Chondrocyte (in vitro differentiated cells): ENCODE data around the gene ATG7. TPM values are rescaled to one million over a fixed set of nuclear protein-coding genes. Genes with fewer than 3 reads are reported as not detected.

Experiments used
- DNase-seq: peaks from one replicate; pipeline ENCODE4 v3.0.0; 2021; ENCODE audit warnings: mixed read lengths, low spot score
- H3K27ac Mint-ChIP-seq: one replicate; pipeline ENCODE4 v1.8.0; 2021; ENCODE audit warnings: mild to moderate bottlenecking, moderate library complexity, mixed read lengths; ENCODE audit not compliant: unreplicated experiment
- H3K27me3 Mint-ChIP-seq: 2 replicates; pipeline ENCODE4 v1.8.0; 2021; ENCODE audit warnings: low read depth, mixed read lengths
- H3K36me3 Mint-ChIP-seq: 2 replicates; pipeline ENCODE4 v1.8.0; 2021; ENCODE audit warnings: low read depth, mixed read lengths
- H3K4me1 Mint-ChIP-seq: 2 replicates; pipeline ENCODE4 v1.8.0; 2021; ENCODE audit warnings: low read depth, mild to moderate bottlenecking, mixed read lengths
- H3K4me3 Mint-ChIP-seq: one replicate; pipeline ENCODE4 v1.8.0; 2021; ENCODE audit warnings: mild to moderate bottlenecking, moderate library complexity, mixed read lengths; ENCODE audit not compliant: unreplicated experiment
- H3K9me3 Mint-ChIP-seq: 2 replicates; pipeline ENCODE4 v1.8.0; 2021; ENCODE audit warnings: low read depth, mixed read lengths
- total RNA-seq: library from RNA; stranded (reverse); gene quantifications from 3 replicates; pipeline ENCODE4 v1.2.1, GENCODE V29; 2021
- TF ChIP-seq, protein P1 (sequence below): fragments of 200-600 bp; sonication (generic); IDR thresholded peaks from 2 replicates; pipeline ENCODE4 v1.5.0; 2021; ENCODE audit warnings: antibody characterized with exemption, mild to moderate bottlenecking, moderate library complexity

The ATG7 gene
- total RNA-seq, 1 donor from 2014 or later = 27.4 TPM

DNA sequence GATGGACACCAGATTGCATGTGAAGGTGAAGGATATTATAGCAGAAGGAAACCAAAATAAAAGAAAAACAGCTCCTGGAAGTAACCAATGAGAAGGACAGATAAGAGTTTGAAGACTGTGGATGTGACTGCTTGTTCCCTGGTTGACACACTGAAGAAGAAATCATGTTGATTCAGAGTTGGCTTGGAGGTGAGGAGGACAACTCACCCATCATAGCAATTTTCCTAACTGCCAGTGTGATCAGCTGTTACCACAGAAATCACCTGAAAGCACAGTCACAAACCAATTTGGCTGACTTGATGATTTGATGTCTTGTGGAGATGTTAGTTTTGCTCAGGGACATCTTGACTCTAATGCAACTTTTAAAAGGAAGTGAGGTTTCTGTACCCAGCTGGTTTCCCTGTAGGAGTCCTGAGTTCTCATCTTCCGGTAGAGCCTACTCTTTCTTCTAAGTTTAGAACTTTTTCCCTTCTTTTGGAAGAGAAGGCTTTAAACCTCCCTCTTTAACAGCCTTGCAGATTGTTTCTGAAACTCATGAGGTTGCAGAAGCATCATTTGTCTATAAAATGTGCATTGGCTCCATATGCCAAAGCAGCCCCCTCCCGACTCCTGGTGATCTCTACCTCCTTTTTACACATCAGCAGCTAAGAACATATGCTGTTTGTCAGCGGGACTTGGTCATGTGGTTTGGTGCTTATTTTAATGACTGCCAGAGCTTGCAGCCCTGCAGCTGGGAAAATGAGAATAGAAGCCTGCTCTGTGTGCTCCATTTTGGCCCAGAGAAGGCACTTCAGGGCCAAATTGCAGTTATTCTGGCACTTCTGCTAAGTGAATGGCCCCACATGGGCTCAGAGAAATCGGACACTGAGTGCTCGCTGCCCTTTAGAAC, 10.3 kb downstream of the ATG7 start:
- no peak for DNase-seq
- TF ChIP-seq, protein P1, sequence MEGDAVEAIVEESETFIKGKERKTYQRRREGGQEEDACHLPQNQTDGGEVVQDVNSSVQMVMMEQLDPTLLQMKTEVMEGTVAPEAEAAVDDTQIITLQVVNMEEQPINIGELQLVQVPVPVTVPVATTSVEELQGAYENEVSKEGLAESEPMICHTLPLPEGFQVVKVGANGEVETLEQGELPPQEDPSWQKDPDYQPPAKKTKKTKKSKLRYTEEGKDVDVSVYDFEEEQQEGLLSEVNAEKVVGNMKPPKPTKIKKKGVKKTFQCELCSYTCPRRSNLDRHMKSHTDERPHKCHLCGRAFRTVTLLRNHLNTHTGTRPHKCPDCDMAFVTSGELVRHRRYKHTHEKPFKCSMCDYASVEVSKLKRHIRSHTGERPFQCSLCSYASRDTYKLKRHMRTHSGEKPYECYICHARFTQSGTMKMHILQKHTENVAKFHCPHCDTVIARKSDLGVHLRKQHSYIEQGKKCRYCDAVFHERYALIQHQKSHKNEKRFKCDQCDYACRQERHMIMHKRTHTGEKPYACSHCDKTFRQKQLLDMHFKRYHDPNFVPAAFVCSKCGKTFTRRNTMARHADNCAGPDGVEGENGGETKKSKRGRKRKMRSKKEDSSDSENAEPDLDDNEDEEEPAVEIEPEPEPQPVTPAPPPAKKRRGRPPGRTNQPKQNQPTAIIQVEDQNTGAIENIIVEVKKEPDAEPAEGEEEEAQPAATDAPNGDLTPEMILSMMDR = no peak
- H3K4me3 Mint-ChIP-seq = no peak overlapping the region
- H3K9me3 Mint-ChIP-seq = no peaks in the 10 kb centered on the region
- no peaks in the 10 kb centered on the region for H3K27me3 Mint-ChIP-seq
- H3K4me1 Mint-ChIP-seq = peaks cover 29% of the 10 kb centered on the region
- H3K36me3 Mint-ChIP-seq = peaks cover 2% of the 10 kb centered on the region
- H3K27ac Mint-ChIP-seq = peak overlapping the region; percentile 65

DNA sequence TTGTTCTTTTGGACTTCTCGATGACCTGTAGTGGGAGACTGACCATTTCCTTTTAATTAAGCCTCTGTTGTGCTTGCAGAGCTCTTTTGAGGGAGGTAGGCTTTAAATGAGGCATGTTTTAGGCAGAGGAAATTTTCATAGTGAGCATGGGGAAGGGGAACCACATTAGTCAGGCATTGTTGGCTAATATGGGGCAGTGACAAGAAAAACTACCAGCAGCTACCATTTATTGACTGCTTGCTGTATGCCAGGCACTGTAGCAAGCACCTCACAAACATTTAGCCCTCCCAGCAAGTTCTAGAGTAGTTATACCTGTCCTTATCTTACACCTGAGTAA, 10.9 kb downstream of the ATG7 start:
- Mint-ChIP-seq H3K9me3 (no peaks in the 10 kb centered on the region), H3K27ac (no peak overlapping the region), H3K36me3 (peaks cover 2% of the 10 kb centered on the region), H3K27me3 (no peaks in the 10 kb centered on the region), H3K4me3 (no peak overlapping the region), H3K4me1 (peaks cover 35% of the 10 kb centered on the region)
- DNase-seq = no peak
- TF ChIP-seq, protein P1 = no peak

DNA sequence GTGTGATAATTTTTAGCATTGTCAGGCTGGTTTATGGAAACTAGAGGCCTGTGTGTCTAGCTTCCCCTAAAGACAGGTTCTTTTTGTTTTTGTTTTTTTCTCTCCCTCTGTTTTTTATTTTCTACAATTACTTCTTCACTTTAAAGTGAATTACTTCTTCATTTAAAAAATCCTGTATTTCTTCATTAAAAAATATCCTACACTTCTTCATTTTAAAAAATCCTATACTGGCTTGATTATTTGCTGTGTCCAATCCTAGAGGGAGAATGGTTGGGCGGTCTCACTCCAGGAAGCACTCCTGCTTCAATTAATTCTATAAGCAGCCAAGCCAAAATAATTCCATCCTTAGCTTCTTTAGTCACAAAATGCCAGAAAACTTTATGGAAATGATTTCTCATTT, 11.8 kb downstream of the ATG7 start:
- Mint-ChIP-seq H3K4me1 (peaks cover 37% of the 10 kb centered on the region), H3K27ac (no peak overlapping the region), H3K4me3 (no peak overlapping the region), H3K36me3 (peaks cover 2% of the 10 kb centered on the region), H3K9me3 (no peaks in the 10 kb centered on the region), H3K27me3 (no peaks in the 10 kb centered on the region)
- TF ChIP-seq, protein P1 = no peak
- DNase-seq = no peak

DNA sequence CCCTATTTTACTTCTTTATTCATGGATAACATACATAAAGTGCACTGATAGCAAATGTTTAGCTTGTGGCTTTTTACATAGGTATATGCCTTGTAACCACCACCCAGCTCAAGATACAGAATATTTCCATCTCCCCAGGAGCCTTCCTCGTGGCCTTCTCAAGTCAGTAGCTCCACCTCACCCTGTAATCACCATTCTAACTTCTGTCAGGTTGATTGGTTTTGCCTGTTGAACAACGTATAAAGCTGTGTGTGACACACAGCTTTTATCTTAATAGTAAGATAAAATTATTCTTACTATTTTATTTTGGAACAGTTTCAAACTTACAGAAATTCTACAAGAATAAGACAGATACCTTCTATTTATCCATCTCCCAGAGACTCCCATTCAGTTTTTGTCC, 13.3 kb downstream of the ATG7 start:
- Mint-ChIP-seq H3K27ac (no peak overlapping the region), H3K4me1 (peaks cover 52% of the 10 kb centered on the region)

DNA sequence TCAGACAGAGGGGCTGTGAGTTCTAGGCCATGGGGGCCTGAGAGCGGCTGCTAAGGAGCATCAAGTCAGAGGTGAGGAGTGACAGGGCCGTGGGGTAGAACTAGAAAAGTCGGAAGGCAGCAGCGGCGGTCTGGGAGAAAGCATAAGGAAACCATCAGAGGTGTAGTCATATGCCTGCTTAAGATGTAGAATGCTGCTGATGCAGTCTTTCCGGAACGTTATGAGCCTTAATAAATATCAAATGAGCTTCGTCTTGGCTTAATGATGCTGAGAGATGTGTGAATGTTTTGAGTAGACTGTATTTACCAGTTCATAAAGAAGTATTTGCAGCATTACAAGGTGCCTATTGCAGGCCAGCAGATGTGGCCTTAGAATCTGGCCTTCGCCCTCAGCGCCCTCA, 15.2 kb downstream of the ATG7 start:
- Mint-ChIP-seq H3K4me3 (no peak overlapping the region), H3K9me3 (no peaks in the 10 kb centered on the region), H3K27me3 (no peaks in the 10 kb centered on the region), H3K36me3 (no peaks in the 10 kb centered on the region), H3K4me1 (peaks cover 64% of the 10 kb centered on the region), H3K27ac (peak overlapping the region; percentile 96)
- TF ChIP-seq, protein P1 = no peak
- DNase-seq = no peak

More for the DNA sequence above, 13.3 kb downstream of the ATG7 start:
- TF ChIP-seq, protein P1 = no peak
- no peaks in the 10 kb centered on the region for H3K27me3 Mint-ChIP-seq
- no peak for DNase-seq
- H3K4me3 Mint-ChIP-seq = no peak overlapping the region
- no peaks in the 10 kb centered on the region for H3K9me3 Mint-ChIP-seq
- H3K36me3 Mint-ChIP-seq = peaks cover 2% of the 10 kb centered on the region
